Liver (tissue), 9 donors: ENCODE results near the gene NFKB2. TPM values are rescaled to one million over a fixed set of nuclear protein-coding genes. Genes with fewer than 3 reads are reported as not detected.

ENCODE experiments used
- DNase-seq: peaks from one replicate; pipeline ENCODE4 v3.0.0-alpha.2; 2017; ENCODE audit warnings: low spot score
- H3K27ac ChIP-seq, 2 donors: one replicate each; pipeline ENCODE4 v1.7.0; 2013; ENCODE audit warnings: inconsistent platforms in 2 of 2, low read length in 2 of 2, control low read depth in 1 of 2, low read depth in 1 of 2, mild to moderate bottlenecking in 1 of 2
- H3K27me3 ChIP-seq, 4 donors: one replicate each; pipeline versions ENCODE4 v1.6.1 to v1.7.0; 2013; ENCODE audit warnings: low read length in 3 of 4, inconsistent platforms in 1 of 4, mild to moderate bottlenecking in 1 of 4, moderate library complexity in 1 of 4; ENCODE audit not compliant: control insufficient read depth in 4 of 4, insufficient read depth in 4 of 4
- H3K36me3 ChIP-seq, 4 donors: one replicate each; pipeline versions ENCODE4 v1.6.1 to v1.7.0; 2013; ENCODE audit warnings: low read length in 3 of 4, mild to moderate bottlenecking in 3 of 4, low read depth in 1 of 4, moderate library complexity in 1 of 4; ENCODE audit not compliant: control insufficient read depth in 4 of 4, insufficient read depth in 3 of 4
- H3K4me1 ChIP-seq, 4 donors: one replicate each; pipeline versions ENCODE4 v1.6.1 to v1.7.0; 2013; ENCODE audit warnings: low read length in 3 of 4, mild to moderate bottlenecking in 3 of 4, moderate library complexity in 1 of 4; ENCODE audit not compliant: control insufficient read depth in 4 of 4, insufficient read depth in 4 of 4
- H3K4me3 ChIP-seq, 3 donors: one replicate each; pipeline versions ENCODE4 v1.6.1 to v1.7.0; 2013; ENCODE audit warnings: low read length in 3 of 3, control low read depth in 1 of 3, low read depth in 1 of 3, mild to moderate bottlenecking in 1 of 3
- H3K9ac ChIP-seq, 2 donors: one replicate each; pipeline ENCODE4 v1.7.0; 2013; ENCODE audit warnings: low read length in 2 of 2, mild to moderate bottlenecking in 2 of 2, moderate library complexity in 2 of 2, control low read depth in 1 of 2, low read depth in 1 of 2
- H3K9me3 ChIP-seq, 4 donors: one replicate each; pipeline versions ENCODE4 v1.6.1 to v1.7.0; 2013; ENCODE audit warnings: low read length in 3 of 4; ENCODE audit not compliant: control insufficient read depth in 4 of 4
- ATF3 ChIP-seq: IDR thresholded peaks from 2 replicates; pipeline ENCODE4 v1.6.1; 2016; ENCODE audit warnings: antibody characterized with exemption
- EGR1 ChIP-seq, 2 donors: IDR thresholded peaks; 2 replicates each; pipeline ENCODE4 v1.6.1; 2016 to 2018; ENCODE audit warnings: antibody characterized with exemption in 2 of 2, low read depth in 2 of 2
- FOXA1 ChIP-seq: IDR thresholded peaks from 2 replicates; pipeline ENCODE4 v1.6.1; 2016; ENCODE audit warnings: antibody characterized with exemption
- GABPA ChIP-seq, 2 donors: IDR thresholded peaks in 1 of 2; conservative IDR thresholded peaks in 1 of 2; 2 replicates each; pipeline ENCODE4 v1.6.1; 2016; ENCODE audit warnings: antibody characterized with exemption in 2 of 2, mild to moderate bottlenecking in 1 of 2, moderate library complexity in 1 of 2
- HNF4A ChIP-seq, 2 donors: conservative IDR thresholded peaks; 2 replicates each; pipeline ENCODE4 v1.6.1; 2016; ENCODE audit warnings: antibody characterized with exemption in 2 of 2, mild to moderate bottlenecking in 2 of 2
- HNF4G ChIP-seq: IDR thresholded peaks from 2 replicates; pipeline ENCODE4 v1.6.1; 2016; ENCODE audit warnings: antibody characterized with exemption
- JUND ChIP-seq, 2 donors: IDR thresholded peaks; 2 replicates each; pipeline ENCODE4 v1.6.1; 2016; ENCODE audit warnings: antibody characterized with exemption in 2 of 2
- MAX ChIP-seq: IDR thresholded peaks from 2 replicates; pipeline ENCODE4 v1.6.1; 2016; ENCODE audit warnings: antibody characterized with exemption
- NR2F2 ChIP-seq: IDR thresholded peaks from 2 replicates; pipeline ENCODE4 v1.6.1; 2016; ENCODE audit warnings: antibody characterized with exemption
- RAD21 ChIP-seq, 2 donors: IDR thresholded peaks; 2 replicates each; pipeline ENCODE4 v1.6.1; 2016; ENCODE audit warnings: antibody characterized with exemption in 2 of 2, mild to moderate bottlenecking in 2 of 2
- RXRA ChIP-seq, 2 donors: IDR thresholded peaks; 2 replicates each; pipeline ENCODE4 v1.6.1; 2017 to 2018; ENCODE audit warnings: antibody characterized with exemption in 2 of 2, mild to moderate bottlenecking in 1 of 2
- SP1 ChIP-seq: IDR thresholded peaks from 2 replicates; pipeline ENCODE4 v1.6.1; 2018; ENCODE audit warnings: antibody characterized with exemption, mild to moderate bottlenecking
- TAF1 ChIP-seq: conservative IDR thresholded peaks from 2 replicates; pipeline ENCODE4 v1.6.1; 2016; ENCODE audit warnings: antibody characterized with exemption, mild to moderate bottlenecking
- YY1 ChIP-seq: IDR thresholded peaks from 2 replicates; pipeline ENCODE4 v1.6.1; 2016; ENCODE audit warnings: antibody characterized with exemption, mild to moderate bottlenecking
- WGBS: extraction: QIAGEN DNeasy Blood & Tissue Kit; methylation state at CpG from one replicate; pipeline ENCODE4 v1.1.7; 2013; 5-methylcytosine and 5-hydroxymethylcytosine counted together
- polyA plus RNA-seq, 2 donors: library from polyadenylated mRNA; stranded (reverse) in 1 of 2; unstranded in 1 of 2; fragments of 200-250 nt in 1 of 2; fragments of >200 nt in 1 of 2; fragmentation: Nextera tagmentation in 1 of 2; extraction: Ambion mirVana in 1 of 2; gene quantifications; one replicate each; pipeline versions ENCODE4 v1.2.1 to v1.2.3, GENCODE V29; 2013 to 2015
- total RNA-seq, 2 donors: library from RNA; depleted of rRNA; stranded (reverse); fragments of >200 nt; gene quantifications; one replicate each; pipeline ENCODE4 v1.2.3, GENCODE V29; 2014
- TF ChIP-seq, protein P1 (sequence below): fragments of 150-350 bp; IDR thresholded peaks from 2 replicates; pipeline ENCODE4 v1.5.1; 2017; ENCODE audit warnings: improper control_type of control experiment, low read depth, low read length; ENCODE audit not compliant: missing input control
- TF ChIP-seq, protein P2 (sequence below): IDR thresholded peaks from 2 replicates; pipeline ENCODE4 v1.6.1; 2016; ENCODE audit warnings: antibody characterized with exemption
- TF ChIP-seq, protein P3 (sequence below): IDR thresholded peaks from 2 replicates; pipeline ENCODE4 v1.6.1; 2016; ENCODE audit warnings: antibody characterized with exemption, mild to moderate bottlenecking
- donor health status: healthy.
- donor health status: healthy.
- donor health status: healthy.
- donor health status: healthy.
- donor health status: healthy.

Gene NFKB2
- total and polyA plus RNA-seq, 4 donors, result 1.8 to 8.5 (median 7.1) TPM

DNA sequence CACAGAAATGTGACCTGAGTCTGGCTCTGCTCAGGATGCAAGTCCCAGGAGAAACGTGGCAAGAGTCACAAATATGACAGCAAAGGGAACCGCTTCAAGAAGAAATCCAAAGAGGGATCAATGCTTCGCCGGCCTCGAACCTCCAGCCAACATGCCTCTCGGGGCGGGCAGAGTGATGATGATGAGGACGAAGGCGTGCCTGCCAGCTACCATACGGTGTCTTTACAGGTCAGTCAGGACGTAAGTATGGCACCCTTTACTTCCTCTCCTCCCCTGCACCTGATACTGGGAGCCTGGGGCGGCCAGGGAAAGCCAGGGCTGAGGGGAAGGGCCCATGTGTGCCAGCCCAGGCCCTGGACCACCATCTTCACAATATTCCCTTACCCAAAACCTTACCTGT lies 18.6 kb upstream of the NFKB2 start (continued):
- TF ChIP-seq YY1, result no peak

DNA sequence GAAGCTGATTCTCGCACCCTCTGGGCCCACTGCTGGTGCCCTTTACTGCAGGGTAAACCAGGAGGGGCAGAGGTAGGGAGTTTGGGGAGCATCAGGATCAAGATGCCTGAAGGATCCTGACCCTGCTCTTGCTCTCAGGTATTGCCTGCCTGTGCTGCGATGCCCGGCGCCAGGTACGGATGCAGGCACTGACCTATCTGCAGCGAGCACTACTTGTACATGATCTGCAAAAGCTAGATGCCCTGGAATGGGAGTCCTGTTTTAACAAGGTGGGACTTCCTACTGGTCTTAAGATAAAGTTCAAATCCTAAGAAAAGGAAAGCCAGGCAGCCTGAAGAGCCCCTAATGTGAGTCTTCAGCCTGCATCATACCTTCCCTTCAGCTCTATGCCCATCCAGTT lies 16.1 kb upstream of the NFKB2 start:
- TF ChIP-seq TAF1, result no peak
- no peak for TF ChIP-seq RXRA (IDR thresholded peaks at IDR 0.05)
- TF ChIP-seq RAD21 (IDR thresholded peaks at IDR 0.05), result no peak
- no peak for TF ChIP-seq MAX
- TF ChIP-seq, protein P1, sequence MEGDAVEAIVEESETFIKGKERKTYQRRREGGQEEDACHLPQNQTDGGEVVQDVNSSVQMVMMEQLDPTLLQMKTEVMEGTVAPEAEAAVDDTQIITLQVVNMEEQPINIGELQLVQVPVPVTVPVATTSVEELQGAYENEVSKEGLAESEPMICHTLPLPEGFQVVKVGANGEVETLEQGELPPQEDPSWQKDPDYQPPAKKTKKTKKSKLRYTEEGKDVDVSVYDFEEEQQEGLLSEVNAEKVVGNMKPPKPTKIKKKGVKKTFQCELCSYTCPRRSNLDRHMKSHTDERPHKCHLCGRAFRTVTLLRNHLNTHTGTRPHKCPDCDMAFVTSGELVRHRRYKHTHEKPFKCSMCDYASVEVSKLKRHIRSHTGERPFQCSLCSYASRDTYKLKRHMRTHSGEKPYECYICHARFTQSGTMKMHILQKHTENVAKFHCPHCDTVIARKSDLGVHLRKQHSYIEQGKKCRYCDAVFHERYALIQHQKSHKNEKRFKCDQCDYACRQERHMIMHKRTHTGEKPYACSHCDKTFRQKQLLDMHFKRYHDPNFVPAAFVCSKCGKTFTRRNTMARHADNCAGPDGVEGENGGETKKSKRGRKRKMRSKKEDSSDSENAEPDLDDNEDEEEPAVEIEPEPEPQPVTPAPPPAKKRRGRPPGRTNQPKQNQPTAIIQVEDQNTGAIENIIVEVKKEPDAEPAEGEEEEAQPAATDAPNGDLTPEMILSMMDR, result no peak
- TF ChIP-seq HNF4A (conservative IDR thresholded peaks at IDR 0.05), result no peak
- TF ChIP-seq, protein P2, sequence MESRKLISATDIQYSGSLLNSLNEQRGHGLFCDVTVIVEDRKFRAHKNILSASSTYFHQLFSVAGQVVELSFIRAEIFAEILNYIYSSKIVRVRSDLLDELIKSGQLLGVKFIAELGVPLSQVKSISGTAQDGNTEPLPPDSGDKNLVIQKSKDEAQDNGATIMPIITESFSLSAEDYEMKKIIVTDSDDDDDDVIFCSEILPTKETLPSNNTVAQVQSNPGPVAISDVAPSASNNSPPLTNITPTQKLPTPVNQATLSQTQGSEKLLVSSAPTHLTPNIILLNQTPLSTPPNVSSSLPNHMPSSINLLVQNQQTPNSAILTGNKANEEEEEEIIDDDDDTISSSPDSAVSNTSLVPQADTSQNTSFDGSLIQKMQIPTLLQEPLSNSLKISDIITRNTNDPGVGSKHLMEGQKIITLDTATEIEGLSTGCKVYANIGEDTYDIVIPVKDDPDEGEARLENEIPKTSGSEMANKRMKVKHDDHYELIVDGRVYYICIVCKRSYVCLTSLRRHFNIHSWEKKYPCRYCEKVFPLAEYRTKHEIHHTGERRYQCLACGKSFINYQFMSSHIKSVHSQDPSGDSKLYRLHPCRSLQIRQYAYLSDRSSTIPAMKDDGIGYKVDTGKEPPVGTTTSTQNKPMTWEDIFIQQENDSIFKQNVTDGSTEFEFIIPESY, result no peak
- no peak for TF ChIP-seq EGR1 (IDR thresholded peaks at IDR 0.05; ENCODE audit: low read depth in 2 of 2)
- no peak for TF ChIP-seq YY1
- no peak for TF ChIP-seq FOXA1
- TF ChIP-seq, protein P3, sequence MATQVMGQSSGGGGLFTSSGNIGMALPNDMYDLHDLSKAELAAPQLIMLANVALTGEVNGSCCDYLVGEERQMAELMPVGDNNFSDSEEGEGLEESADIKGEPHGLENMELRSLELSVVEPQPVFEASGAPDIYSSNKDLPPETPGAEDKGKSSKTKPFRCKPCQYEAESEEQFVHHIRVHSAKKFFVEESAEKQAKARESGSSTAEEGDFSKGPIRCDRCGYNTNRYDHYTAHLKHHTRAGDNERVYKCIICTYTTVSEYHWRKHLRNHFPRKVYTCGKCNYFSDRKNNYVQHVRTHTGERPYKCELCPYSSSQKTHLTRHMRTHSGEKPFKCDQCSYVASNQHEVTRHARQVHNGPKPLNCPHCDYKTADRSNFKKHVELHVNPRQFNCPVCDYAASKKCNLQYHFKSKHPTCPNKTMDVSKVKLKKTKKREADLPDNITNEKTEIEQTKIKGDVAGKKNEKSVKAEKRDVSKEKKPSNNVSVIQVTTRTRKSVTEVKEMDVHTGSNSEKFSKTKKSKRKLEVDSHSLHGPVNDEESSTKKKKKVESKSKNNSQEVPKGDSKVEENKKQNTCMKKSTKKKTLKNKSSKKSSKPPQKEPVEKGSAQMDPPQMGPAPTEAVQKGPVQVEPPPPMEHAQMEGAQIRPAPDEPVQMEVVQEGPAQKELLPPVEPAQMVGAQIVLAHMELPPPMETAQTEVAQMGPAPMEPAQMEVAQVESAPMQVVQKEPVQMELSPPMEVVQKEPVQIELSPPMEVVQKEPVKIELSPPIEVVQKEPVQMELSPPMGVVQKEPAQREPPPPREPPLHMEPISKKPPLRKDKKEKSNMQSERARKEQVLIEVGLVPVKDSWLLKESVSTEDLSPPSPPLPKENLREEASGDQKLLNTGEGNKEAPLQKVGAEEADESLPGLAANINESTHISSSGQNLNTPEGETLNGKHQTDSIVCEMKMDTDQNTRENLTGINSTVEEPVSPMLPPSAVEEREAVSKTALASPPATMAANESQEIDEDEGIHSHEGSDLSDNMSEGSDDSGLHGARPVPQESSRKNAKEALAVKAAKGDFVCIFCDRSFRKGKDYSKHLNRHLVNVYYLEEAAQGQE, result no peak
- TF ChIP-seq SP1, result no peak
- no peak for TF ChIP-seq GABPA (IDR thresholded peaks at IDR 0.05 in 1 of 2, conservative IDR thresholded peaks at IDR 0.05 in 1 of 2)
- no peak for TF ChIP-seq ATF3
- no peak for TF ChIP-seq JUND (IDR thresholded peaks at IDR 0.05)
- TF ChIP-seq HNF4G, result no peak
- TF ChIP-seq NR2F2, result no peak
- WGBS, result 98% methylated on average over 6 of the region's 6 CpGs

More for the DNA sequence above, 16.1 kb upstream of the NFKB2 start:
- DNase-seq, result no peak
- no peak overlapping the region for H3K4me3 ChIP-seq
- no peaks in the 10 kb centered on the region for H3K27me3 ChIP-seq
- H3K9me3 ChIP-seq, result no peaks in the 10 kb centered on the region
- H3K4me1 ChIP-seq, result no peaks in the 10 kb centered on the region
- H3K27ac ChIP-seq, result no peak overlapping the region
- H3K36me3 ChIP-seq, result peaks cover 21 to 69% (median 44%) of the 10 kb centered on the region in 4 donors
- no peak overlapping the region for H3K9ac ChIP-seq
